ENCODE measurements around the gene ZNF143.

GRCh38 chr11:9567401-9567800 is 106.6 kb downstream of the ZNF143 start:
- TF ChIP-seq POLR2AphosphoS5 (IDR thresholded peaks at IDR 0.05; ENCODE audit: low read depth, low read length) = no peak
- TF ChIP-seq SIN3A (IDR thresholded peaks at IDR 0.05; ENCODE audit: borderline replicate concordance, insufficient read depth, low read length) = no peak
- TF ChIP-seq TAF1 (IDR thresholded peaks at IDR 0.05; ENCODE audit: borderline replicate concordance, insufficient read depth, low read length) = no peak

All from PFSK-1 (cell line).